Measurements from ENCODE around the gene SPATA31C1. TPM values are rescaled to one million over a fixed set of nuclear protein-coding genes. Genes with fewer than 3 reads are reported as not detected.

The SPATA31C1 gene
- total and polyA plus RNA-seq, 2 of the 8 experiments (the other 6 are each of a cell fraction or from before 2014, with no cell fraction given): 0.15 TPM; not detected in 1

DNA sequence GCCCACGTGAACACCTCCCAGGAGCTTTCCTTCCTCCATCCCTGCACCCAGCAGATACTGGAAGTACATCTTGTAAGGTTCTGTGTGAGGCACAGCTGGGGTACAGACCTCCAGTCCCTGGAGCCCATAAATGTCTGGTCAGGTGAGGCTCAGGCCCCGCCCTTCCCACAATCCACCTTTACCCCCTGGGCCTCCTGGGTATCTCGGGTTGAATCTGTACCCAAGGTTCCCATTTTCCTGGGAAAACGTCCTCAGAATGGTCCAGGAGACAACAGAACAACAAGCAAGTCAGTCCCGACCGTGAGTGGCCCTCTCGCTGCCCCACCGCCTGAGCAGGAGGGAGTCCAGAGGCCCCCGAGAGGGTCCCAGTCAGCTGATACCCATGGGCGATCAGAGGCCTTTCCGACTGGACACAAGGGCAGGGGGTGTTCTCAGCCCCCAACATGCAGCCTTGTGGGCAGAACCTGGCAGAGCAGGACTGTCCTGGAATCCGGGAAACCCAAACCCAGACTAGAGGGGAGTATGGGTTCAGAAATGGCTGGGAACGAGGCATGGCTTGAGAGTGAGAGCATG is 30.7 kb upstream of the SPATA31C1 start (continued):
- no peak for TF ChIP-seq CBX5 (IDR thresholded peaks at IDR 0.05; ENCODE audit: low read depth, low read length)
- no peak for TF ChIP-seq KDM5A (IDR thresholded peaks at IDR 0.05; ENCODE audit: low read length)
- TF ChIP-seq GTF2F1 (IDR thresholded peaks at IDR 0.05; ENCODE audit: borderline replicate concordance, low read depth, low read length): no peak
